Measurements from ENCODE around the gene FBXW10B.
A peak's percentile ranks its signal among the peaks of the same experiment; 100 is the strongest.
"Not testable (repeated sequence)": the region's sequence is repeated elsewhere in the genome, so short reads cannot be mapped to it uniquely, and the experiment has no call there.

Gene FBXW10B

DNA sequence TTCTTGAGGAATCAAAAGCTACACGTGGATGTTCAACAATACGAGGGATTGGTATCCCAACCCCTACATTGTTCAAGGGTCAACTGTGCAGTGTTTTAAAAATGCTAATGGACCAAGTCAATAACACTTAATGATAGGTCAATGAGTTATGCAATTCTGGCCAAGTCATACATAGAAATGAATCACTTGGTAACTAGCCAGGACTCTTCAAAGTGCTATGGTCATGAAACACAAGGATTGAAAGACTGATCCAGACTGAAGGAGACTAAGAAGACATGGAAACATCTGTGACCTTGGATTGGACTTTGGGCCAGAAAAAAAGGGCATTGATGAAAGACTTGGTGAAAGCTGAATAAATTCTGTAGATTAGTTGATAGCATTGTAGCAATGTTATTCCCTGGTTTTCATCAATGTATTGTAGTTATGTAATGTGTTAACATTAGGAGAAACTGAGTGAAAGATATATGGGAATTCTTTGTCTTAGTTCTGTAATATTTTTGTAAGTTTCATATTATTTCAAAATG, 11.5 kb upstream of the FBXW10B start:
- not testable (repeated sequence) for DNase-seq

DNA sequence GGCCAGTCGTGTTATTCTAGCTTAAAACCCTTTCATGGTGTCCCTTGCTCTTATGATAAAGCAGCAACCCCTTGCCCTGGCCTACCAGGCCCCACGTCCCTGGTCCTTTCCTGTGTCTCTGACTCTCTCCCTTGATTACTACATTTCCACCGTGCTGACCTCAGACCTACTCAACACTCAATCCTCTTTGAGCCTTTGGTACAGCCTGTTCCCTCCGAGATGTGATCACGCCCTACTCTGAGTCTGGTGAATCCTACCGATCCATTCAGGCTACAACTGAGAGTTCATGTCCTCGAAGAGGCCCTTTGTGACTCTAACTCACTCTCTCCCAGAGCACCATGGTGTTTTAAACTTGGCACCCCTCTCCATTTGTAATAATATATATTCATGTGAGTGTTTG, 10.5 kb upstream of the FBXW10B start:
- not testable (repeated sequence) for DNase-seq

DNA sequence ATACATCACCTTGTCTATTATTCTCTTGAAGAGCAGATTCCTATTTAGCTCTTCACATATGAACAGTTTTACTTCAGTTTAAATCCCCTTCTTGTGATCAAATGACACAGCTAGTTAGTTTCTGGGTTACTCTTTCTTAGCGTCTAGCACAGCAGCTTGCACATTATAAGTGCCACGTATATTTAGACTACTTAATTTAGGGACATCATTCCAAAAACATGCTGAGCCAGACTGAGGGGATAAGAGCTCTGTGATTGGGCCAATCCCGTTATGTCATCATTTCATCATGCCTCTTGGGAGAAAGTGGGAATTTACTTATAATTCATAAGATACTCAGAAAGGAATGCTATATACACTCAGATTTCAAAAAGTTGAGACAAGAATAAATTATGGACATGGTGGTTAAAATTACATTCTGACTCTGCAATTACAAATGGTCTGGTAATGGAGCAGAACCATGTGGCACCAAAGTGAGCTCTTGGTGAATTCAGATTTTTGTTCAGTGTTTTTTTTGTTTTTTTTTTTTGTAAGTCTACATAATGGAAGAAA, 4.2 kb upstream of the FBXW10B start:
- DNase-seq = not testable (repeated sequence)

DNA sequence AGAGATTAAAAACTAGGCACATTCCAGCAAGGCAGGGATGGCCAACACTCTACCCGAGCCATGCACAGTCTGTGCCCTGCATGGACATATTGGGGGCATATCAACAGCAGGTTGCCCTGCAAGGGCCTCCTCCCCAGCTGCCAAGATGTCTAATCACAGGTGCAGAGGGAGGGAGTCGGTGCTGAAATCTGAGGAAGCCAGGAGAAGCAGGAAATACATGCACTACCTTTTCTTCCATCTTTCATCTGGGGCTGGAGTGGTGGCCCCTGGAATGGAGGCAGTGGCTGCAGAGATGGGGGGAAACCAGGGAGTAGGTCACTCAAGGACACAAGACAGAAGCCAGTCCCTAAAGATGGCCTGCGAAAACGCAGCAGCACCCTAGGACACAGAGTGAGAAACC, 3.8 kb upstream of the FBXW10B start:
- not testable (repeated sequence) for DNase-seq

DNA sequence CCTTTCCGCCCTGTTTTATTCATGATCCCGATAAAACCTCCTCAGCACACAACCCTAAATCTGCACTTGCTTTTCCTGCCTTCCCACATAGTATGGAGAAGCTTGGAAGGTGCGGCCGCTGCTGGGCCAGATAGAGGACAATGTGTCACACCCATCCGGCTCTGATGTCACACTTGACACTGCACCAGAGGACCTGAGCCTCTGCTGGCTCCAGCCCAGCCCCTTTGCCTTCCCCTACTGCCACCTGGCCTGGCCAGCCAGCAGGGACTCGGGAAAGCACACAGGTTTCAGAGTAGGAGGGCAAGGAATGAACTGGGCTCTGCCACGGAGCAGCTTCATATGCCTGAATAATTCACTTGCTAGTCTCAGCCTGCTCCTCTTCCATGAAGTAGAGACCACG, 2.6 kb upstream of the FBXW10B start:
- DNase-seq = not testable (repeated sequence)

DNA sequence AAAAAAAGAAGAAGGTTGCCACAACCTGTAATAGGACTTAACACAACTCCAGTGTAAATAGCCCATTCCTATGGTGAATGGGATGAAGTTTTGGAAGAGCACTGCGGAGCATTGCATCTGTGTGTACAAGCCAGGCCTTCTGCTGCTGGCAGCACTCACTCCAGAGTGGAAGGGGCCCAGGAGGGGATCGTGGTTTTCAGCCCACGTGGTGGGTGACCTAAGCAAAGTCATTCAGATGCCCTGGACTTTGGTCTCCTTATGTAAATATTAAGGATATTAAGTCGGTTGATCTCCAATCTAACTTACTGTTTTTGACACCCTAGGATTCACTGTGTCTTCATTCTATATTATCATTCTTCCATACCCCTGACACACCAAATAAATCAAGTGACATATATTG, 2.7 kb downstream of the FBXW10B start:
- not testable (repeated sequence) for DNase-seq

DNA sequence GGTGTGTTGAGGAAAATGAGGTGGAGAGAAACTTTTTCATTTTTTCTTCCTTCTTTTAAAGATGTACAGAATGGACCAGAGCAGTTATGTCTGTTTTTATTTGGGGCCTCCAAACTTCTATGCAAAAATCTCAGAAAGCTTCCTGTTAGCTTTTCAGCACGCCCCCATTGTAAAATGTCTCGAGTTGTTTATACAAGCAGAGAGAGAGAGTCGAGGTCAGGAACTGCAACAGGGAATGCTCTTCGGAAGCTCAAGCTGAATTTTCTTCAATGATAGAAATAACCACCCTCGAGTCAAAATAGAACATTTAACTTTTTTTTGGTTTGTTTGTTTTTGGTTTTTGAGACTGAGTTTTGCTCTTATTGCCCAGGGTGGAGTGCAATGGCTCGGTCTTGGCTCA, 3.7 kb downstream of the FBXW10B start:
- DNase-seq = not testable (repeated sequence)

DNA sequence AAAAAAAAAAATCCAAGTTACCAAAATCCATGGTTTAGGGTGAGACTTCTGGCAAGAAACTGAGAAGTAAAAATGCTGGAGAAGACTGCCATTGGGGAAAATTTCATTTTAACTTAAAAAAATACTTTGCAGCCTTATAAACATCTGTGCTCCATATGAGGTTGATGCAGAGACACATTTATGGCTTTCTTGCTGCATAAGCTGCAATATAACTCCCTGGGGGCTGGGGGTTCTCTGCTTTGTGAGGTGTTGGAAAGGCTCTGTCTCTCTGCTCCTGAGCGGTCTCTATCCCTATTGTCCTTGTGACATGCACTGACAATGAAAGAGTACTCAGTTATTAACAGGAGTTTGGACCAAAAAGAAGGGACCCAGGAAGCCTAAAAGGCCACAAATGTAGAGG, 6.4 kb downstream of the FBXW10B start:
- not testable (repeated sequence) for DNase-seq

DNA sequence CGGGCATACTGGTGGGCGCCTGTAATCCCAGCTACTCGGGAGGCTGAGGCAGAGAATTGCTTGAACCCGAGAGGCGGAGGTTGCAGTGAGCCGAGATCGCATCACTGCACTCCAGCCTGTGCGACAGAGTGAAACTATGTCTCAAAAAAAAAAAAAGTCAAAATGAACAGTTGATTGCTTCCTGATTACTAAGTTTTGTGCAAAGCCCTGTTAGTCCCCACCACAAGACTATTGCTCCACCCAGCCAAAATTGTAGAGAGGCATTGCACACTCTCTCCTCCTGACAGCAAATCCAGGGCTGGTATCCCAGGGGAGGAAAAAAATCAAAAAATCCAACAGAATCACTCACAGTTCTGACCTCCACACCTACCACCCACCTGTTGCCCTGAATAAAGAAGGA, 26.5 kb downstream of the FBXW10B start:
- not testable (repeated sequence) for DNase-seq

DNA sequence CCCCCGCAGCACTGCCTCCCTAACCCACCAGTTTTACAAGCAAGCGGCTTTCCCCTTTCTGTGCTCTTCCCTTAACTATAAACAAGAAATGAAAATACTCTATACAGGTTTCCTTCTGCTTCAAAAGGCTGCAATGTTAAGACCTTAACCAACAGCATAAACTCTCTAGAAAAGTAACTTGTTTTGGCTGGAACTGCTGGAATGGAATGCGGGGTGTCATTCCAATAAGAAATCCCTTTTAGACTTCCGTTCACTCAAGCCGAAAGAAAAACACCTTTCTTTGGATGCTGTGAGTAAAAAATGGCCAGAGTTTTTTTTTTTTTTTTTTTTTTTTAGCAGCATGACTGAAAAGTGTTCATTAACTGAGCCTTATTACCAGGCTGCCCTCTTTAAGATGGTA, 27.5 kb downstream of the FBXW10B start:
- DNase-seq = not testable (repeated sequence)

DNA sequence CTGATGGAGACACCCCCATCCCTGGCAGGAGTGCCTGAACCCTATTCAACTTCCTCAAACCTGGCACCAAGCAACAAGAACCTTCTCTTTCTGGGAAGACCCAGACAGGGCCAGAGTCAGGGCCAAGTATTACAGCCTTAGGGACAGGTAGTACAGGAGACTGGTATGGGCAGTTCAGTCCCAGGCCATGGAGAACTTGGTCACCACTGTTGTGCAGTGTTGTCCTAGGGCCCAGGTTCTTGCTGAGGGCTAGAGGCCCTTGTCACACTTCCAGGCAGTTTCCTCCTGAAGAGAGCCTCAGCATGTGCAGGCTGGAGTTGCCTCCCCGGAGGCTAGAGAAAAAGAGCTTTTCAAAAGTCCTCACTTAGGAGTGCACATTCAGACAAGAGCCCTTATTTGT, 28.7 kb downstream of the FBXW10B start:
- not testable (repeated sequence) for DNase-seq

DNA sequence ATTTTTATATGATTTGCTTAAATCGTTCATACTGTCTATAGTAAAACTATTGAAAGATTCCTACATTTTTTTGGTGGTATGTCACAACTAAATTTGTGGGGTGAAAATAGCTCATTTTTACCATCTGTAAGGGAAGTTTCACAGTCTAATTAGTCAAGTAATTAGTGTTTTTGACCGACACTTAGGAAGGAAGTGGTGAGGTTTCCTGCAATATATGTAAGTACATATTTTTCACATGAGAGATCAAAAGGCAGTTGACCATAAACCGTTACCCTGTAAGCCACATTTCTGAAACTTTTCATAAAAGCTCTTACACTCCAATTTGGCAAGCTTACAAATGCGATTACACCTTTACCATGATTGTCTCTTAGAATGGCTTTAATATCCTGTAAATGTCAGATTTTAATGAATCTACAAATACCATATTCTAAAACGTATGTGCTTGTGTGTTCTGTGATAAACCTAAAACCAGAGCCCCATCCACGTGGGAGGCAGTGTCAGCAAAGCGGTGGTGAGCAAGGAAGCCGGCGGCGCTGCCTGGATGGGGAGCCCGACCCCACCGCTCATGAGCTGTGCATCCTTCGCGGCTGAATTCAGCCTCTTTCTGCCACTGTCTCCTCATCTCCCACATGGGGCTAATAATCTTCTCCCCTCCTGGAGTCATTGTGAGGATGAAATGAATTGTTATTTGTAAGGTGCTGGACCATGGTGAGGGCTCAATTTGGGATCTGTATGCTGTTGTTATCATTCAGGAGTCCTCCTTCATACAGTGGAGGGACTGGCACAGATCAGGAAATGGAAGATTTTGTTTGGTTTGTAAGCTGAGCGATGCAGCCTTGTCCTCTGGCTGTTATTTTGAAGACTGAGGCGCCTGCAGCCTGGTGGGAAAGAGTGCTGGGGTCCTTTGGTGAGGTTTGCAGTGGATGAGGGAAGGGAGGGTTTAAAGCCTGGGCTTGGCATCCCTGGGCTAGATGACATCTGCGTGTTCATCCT, 29.7 kb downstream of the FBXW10B start:
- peak; percentile 39 for DNase-seq

DNA sequence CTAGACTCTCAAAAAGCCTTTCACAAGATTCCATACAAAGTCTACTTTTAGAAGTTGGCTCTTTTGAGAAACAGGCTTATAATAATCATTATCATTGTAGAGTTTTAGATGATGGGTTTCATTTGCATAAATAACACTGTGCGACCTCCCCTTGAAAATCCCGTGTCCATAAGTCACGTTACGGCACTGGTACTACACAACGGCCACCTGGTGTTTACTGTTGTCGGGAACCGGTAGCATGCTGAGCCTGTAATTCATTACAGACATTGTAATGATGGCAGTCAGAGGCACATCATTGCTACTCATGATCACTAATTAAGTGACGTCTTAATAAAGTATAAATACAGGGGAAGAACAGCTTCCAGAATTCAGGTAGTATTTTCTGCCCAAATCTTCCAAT, 31.5 kb downstream of the FBXW10B start:
- not testable (repeated sequence) for DNase-seq

DNA sequence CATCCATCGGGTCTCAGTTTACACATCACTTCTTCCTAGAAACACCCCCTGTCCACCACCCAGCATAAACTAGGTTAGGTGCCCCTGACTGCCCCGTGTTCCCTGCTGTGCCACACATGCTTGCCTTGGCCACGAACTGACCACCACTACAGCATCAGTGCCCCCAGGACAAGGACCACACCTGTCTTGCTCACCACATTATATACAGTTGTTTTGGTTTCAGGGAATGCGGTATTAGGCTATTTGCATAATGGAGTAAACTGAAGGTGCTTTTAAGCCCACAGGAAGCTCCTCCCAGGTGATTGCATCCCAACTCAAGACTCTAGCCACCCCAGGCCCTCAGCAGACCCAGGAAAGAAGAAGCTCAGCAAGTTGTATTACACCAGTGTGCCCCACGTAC, 36.2 kb downstream of the FBXW10B start:
- not testable (repeated sequence) for DNase-seq

DNA sequence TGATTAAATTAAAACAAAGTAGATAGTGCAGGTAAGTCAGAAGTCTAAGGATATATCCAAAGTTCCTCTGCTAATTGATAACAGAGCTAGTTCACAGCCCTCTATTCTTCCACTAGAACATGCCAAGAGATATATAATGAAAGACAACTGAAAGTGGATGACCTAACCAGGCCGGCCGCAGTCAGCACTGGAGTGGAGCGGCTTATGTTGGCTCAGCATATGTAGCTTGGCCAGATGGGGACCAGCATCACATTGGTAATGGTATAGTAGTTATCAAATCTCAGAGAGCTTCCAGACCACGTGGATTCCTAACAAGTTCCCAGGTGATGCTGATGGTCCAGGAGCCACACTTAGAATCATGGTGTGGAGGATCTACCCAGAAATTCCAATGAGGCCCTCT, 38.0 kb downstream of the FBXW10B start:
- DNase-seq = not testable (repeated sequence)

DNA sequence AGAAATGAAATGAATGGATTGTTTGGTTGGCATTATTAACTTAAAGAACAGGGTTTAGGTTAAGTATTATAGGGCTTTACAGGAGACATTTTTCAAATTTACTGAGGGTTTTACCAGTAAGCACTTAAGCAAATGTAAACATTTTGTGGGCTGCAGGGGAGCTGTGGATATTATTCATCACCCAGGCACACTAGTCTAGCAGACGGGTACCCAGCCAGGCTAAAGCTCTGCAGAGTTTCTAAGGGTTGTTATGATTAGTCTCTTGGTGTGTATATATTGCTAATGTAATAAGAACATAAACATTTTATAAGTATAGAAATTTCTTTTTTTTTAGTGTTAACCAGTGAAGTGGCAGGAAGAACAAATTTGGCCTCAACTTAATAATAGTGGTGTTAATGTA, 42.7 kb downstream of the FBXW10B start:
- not testable (repeated sequence) for DNase-seq

DNA sequence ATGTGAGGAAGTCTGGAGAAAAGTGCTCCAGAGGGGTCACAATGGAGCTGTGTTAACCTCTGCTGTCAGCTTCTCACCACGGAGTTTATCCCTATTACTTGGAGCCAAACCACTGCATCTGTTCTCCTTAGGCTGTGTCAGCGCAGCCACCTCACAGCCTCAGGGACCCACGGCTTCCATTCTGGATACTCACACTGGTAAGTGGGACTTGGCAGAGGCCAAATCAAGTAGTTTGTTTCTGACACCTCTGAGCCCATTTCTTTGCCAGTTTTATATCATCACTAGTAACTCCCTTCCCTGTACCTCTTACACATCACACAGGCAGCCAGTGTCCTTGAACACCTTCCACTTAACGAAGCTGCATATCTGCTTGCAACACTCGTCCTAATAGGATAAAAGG, 44.8 kb downstream of the FBXW10B start:
- DNase-seq = not testable (repeated sequence)

DNA sequence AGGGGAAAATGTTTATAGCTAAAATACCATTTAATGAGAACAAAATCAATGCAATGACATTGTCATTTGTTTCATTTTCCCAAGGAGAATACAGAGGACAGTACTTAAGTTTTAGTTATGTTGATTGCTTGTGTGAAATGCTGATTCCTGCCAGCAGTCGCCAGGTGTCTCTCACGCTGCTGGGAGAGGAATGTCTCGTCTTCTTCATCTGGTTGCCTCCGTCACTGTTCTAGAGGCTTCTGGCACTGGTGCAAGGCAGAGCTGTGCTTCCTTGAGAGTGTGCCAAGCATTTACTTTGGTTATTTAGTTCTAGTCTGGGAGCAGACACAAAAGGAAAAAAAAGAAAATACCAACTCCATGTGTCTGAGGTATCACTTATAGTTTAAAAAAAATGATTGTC, 45.6 kb downstream of the FBXW10B start:
- DNase-seq = not testable (repeated sequence)

Measured in CD4-positive, alpha-beta T cell treated with Interleukin-17A for 1 hour (primary cell).